ENCODE measurements around the gene POLDIP2. TPM values are rescaled to one million over a fixed set of nuclear protein-coding genes. Genes with fewer than 3 reads are reported as not detected.

The POLDIP2 gene
- total and polyA plus RNA-seq, 9 of the 15 experiments (the other 6 are each of a cell fraction or from before 2014, with no cell fraction given): 22.0 to 137 (median 104) TPM

- ChIA-PET POLR2A (interaction anchor here (1.2 to 2.1 kb wide), 3 partner anchors 13 to 24 kb away, joined by 3 to 8 read pairs (median 6); no protein-coding TSS in a partner anchor), CTCF (ENCODE audit: low intra/inter-chr PET ratio) (no interaction called here)
- no peaks in the 10 kb centered on the region for H3K9me1 ChIP-seq (ENCODE audit: control insufficient read depth, insufficient read depth, low read length)
- peaks cover 0 to 12% of the 10 kb centered on the region in 2 experiments; a peak in 2 of 5 replicates for H3K27me3 ChIP-seq (ENCODE audit: control insufficient read depth in 2 of 2, insufficient read depth in 2 of 2, low read length in 2 of 2)
- FAIRE-seq (no peak), ATAC-seq (no peak), DNase-seq (ENCODE audit: extremely low read depth in 1 of 4, low spot score in 3 of 4) (no peak)
- no peaks in the 10 kb centered on the region for H3K9me3 ChIP-seq (replicated peaks; ENCODE audit: control insufficient read depth, insufficient read depth, low read depth, low read length)
- H3K4me2 ChIP-seq (ENCODE audit: insufficient read depth, low read length): no peak overlapping the region
- H3K79me2 ChIP-seq (ENCODE audit: control insufficient read depth, insufficient read depth, low read length): no peaks in the 10 kb centered on the region
- in situ Hi-C loops (cut with MboI): no loop called here
- intact Hi-C loops (cut with micrococcal nuclease): no loop called here
- no peaks in the 10 kb centered on the region for H3K36me3 ChIP-seq (ENCODE audit: control insufficient read depth, insufficient read depth, low read length)
- WGBS (ENCODE audit: insufficient coverage, low coverage, missing lambda C conversion rate): 7% methylated on average over 2 of the region's 2 CpGs
- no peak overlapping the region for H3K4me3 ChIP-seq
- peaks cover 9 to 10% of the 10 kb centered on the region in 2 experiments; a peak in 3 of 5 replicates for H3K4me1 ChIP-seq (replicated peaks in 1 of 2; ENCODE audit: control insufficient read depth in 2 of 2, insufficient read depth in 2 of 2, low read length in 2 of 2)
- no peaks in the 10 kb centered on the region for H4K20me1 ChIP-seq (replicated peaks; ENCODE audit: control insufficient read depth, insufficient read depth, low read length)
- no peak overlapping the region for H3K9ac ChIP-seq (ENCODE audit: insufficient read depth in 1 of 2, low read depth in 2 of 2, low read length in 2 of 2)
- no TSS peak for BruUV-seq (replicated peaks)
- no peak overlapping the region for H2AFZ ChIP-seq (ENCODE audit: low read depth, low read length)
- H3K27ac ChIP-seq (ENCODE audit: extremely low read depth, low read depth, low read length): no peak overlapping the region
- TF ChIP-seq, protein P1, sequence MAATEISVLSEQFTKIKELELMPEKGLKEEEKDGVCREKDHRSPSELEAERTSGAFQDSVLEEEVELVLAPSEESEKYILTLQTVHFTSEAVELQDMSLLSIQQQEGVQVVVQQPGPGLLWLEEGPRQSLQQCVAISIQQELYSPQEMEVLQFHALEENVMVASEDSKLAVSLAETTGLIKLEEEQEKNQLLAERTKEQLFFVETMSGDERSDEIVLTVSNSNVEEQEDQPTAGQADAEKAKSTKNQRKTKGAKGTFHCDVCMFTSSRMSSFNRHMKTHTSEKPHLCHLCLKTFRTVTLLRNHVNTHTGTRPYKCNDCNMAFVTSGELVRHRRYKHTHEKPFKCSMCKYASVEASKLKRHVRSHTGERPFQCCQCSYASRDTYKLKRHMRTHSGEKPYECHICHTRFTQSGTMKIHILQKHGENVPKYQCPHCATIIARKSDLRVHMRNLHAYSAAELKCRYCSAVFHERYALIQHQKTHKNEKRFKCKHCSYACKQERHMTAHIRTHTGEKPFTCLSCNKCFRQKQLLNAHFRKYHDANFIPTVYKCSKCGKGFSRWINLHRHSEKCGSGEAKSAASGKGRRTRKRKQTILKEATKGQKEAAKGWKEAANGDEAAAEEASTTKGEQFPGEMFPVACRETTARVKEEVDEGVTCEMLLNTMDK (IDR thresholded peaks at IDR 0.05; ENCODE audit: borderline replicate concordance, insufficient read depth, low read depth, low read length, poor library complexity, severe bottlenecking): no peak
- TF ChIP-seq BCOR (IDR thresholded peaks at IDR 0.05): peak; percentile 16; the same call in 1 of the 2 replicates
- TF ChIP-seq, protein P2, sequence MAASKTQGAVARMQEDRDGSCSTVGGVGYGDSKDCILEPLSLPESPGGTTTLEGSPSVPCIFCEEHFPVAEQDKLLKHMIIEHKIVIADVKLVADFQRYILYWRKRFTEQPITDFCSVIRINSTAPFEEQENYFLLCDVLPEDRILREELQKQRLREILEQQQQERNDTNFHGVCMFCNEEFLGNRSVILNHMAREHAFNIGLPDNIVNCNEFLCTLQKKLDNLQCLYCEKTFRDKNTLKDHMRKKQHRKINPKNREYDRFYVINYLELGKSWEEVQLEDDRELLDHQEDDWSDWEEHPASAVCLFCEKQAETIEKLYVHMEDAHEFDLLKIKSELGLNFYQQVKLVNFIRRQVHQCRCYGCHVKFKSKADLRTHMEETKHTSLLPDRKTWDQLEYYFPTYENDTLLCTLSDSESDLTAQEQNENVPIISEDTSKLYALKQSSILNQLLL (CRISPR knock-in tag; IDR thresholded peaks at IDR 0.05; ENCODE audit: borderline replicate concordance): no peak
- no peak for TF ChIP-seq BRF2 (IDR thresholded peaks at IDR 0.05; ENCODE audit: borderline replicate concordance, insufficient read depth, insufficient read length)
- TF ChIP-seq ZNF311 (CRISPR knock-in tag; IDR thresholded peaks at IDR 0.05): no peak
- TF ChIP-seq SAP30 (IDR thresholded peaks at IDR 0.05; ENCODE audit: borderline replicate concordance, insufficient read depth, low read depth, low read length, poor library complexity, severe bottlenecking): no peak
- TF ChIP-seq GABPB2 (CRISPR knock-in tag; conservative IDR thresholded peaks at IDR 0.05): no peak
- TF ChIP-seq XRCC4 (IDR thresholded peaks at IDR 0.05; ENCODE audit: extremely low read depth, insufficient read depth, insufficient read length): no peak
- no peak for TF ChIP-seq SOX6 (IDR thresholded peaks at IDR 0.05)
- TF ChIP-seq HNRNPLL (IDR thresholded peaks at IDR 0.05; ENCODE audit: low read depth, low read length, poor library complexity, severe bottlenecking): no peak
- no peak for TF ChIP-seq MEF2D (tag; conservative IDR thresholded peaks at IDR 0.05; ENCODE audit: low read depth)
- no peak for TF ChIP-seq FOXJ3 (CRISPR knock-in tag; IDR thresholded peaks at IDR 0.05)
- TF ChIP-seq TAF9B (IDR thresholded peaks at IDR 0.05; ENCODE audit: partially characterized antibody): no peak
- TF ChIP-seq LEF1 (IDR thresholded peaks at IDR 0.05): no peak
- TF ChIP-seq, protein P3, sequence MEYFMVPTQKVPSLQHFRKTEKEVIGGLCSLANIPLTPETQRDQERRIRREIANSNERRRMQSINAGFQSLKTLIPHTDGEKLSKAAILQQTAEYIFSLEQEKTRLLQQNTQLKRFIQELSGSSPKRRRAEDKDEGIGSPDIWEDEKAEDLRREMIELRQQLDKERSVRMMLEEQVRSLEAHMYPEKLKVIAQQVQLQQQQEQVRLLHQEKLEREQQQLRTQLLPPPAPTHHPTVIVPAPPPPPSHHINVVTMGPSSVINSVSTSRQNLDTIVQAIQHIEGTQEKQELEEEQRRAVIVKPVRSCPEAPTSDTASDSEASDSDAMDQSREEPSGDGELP (CRISPR knock-in tag; IDR thresholded peaks at IDR 0.05; ENCODE audit: borderline replicate concordance): no peak
- TF ChIP-seq RBM25 (IDR thresholded peaks at IDR 0.05; ENCODE audit: low read depth, low read length, severe bottlenecking): peak; percentile 36
- TF ChIP-seq, protein P4, sequence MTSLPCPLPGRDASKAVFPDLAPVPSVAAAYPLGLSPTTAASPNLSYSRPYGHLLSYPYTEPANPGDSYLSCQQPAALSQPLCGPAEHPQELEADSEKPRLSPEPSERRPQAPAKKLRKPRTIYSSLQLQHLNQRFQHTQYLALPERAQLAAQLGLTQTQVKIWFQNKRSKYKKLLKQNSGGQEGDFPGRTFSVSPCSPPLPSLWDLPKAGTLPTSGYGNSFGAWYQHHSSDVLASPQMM (CRISPR knock-in tag; IDR thresholded peaks at IDR 0.05): no peak
Measured at GRCh38 chr17:28390563-28390962, 33.2 kb upstream of the POLDIP2 start.

All from K562 (cell line).